IPS-NIHi11 (cell line): ENCODE measurements around the gene PDE10A.
"Not testable (repeated sequence)": the region's sequence is repeated elsewhere in the genome, so short reads cannot be mapped to it uniquely, and the experiment has no call there.

Experiments used
- DNase-seq: peaks from one replicate; pipeline ENCODE4 v3.0.0; 2012; ENCODE audit warnings: mixed read lengths, low spot score

The PDE10A gene

DNA sequence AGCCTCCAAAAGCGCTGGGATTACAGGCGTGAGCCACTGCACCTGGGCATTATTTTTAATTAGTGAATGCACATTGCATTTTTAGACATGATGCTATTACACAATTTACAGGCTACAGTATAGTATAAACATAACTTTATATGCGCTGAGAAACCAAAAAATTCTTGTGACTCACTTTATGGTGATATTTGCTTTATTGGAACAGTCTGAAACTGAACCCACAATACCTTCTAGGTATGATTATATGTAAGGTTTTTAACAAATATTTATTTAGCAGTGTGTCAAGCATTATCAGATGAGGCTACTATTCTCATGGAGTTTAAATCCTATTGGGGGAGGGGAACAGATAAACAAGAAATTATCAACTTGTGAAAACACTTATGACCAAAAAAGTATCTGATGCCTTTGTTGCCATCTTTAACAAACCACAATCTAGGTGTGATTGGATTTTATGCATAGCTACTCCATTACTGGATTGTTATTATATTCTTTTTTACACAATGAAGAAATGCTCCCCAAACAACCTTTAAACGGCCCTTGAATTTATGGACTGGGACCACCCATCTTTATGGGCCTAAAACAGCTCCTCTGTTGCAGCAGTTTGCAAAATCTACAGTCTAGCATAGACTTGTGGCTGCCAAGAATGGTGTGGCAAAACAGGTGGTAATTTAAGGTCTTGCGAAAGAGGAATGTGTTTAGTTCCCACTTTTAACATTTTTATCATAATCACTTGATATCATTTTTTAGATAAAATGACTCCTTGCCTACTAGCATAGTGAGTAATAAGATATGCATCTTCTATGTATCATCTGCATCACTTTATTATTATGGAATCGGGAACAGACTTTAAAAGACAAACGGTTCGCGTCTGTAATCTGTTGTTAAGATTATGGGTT lies 194.5 kb downstream of the PDE10A start:
- no peak for DNase-seq

DNA sequence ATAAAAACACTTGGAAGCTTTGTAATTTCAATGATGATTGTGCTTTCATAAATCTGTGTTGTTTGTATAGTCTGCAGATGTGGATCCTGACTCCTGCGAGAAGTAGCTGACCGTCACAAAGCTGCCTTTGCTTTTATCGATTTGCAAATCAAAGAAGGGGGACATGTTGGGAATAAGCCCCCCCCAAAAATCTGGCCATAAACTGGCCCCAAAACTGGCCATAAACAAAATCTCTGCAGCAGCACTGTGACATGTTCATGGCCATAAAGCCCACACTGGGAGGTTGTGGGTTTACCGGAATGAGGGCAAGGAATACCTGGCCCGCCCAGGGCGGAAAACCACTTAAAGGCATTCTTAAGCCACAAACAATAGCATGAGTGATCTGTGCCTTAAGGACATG lies 199.5 kb downstream of the PDE10A start:
- DNase-seq, result not testable (repeated sequence)

DNA sequence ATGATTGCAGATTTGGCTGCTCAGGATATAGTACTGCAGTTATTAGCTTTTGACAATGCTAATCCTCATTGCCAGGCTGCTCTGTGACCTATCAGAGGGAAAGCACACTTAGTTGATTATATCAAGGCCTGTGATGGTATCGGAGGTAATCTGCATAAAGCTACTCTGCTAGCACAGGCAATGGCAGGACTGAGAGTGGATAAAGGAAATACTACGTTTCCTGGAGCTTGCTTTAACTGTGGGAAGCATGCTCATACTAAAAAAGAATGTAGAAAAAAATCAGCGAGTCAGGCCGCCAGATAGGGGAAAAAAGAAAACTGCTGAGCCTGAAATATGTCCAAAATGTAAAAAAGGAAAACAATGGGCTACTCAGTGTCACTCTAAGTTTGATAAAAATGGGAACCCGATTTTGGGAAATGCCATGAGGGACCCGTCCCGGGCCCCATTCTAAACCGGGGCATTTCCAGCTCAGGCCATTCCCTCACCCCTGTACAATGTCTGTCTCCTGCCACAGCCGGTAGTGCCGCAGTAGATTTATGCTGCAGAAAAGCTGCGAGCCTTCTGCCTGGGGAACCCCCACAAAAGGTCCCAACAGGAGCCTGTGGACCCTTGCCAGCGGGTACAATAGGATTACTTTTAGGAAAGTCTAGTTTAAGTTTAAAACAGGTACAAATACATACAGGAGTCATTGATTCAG lies 203.3 kb downstream of the PDE10A start:
- DNase-seq, result not testable (repeated sequence)

DNA sequence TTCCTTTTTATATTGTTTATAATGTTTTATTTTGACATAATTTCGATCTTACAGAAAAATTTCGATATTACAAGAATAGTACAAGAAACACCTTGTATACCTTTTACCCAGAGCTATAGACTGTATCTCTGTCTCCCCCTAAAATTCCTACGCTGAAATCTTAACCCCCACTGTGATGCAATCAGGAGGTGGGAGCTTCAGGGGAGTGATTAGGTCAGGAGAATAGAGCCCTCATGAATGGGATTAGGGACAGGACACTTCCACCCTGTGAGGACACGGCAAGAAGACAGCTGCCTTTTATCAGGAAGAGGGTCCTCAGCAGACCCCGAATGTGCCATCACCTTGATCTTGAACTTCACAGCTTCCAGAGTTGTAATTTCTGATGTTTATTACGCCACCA lies 204.9 kb downstream of the PDE10A start:
- no peak for DNase-seq

DNA sequence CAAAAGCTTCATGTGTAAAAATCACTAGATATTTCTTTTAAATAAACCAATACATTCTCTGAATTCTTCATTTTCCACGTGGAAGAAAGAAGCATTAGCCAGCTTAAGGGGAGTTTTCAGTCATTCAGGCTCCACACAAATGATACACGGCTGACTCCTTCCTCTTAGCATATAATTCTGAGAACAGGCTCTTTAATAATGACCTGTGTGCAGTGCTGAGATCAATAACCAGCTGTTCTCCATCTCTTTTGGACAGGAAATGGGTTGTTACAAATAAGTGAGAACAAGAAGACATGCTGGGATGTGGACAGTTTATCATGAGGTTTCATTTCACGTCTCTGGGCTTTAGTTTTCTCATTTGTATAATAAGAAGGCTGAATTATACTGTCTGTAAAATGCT lies 206.8 kb downstream of the PDE10A start:
- no peak for DNase-seq

DNA sequence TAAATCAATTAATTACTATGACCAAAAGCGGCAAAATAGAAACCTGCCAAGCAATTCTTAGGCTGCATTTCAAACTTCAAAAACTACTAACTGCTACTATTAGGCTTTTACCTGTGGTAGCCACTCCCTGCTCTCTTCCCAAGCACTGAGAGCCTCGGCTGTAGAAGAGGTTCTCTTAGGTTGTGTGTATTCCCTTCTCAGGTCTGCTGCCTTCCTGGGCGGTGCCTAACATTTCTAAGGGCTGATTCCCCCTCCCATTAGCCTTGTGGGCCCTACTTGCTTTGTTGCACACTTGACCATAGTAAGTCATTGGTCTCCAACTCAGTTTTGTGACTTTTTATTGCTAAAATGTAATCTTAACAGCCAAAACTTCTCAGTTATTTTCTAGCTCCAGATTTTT lies 207.6 kb downstream of the PDE10A start:
- DNase-seq, result no peak

DNA sequence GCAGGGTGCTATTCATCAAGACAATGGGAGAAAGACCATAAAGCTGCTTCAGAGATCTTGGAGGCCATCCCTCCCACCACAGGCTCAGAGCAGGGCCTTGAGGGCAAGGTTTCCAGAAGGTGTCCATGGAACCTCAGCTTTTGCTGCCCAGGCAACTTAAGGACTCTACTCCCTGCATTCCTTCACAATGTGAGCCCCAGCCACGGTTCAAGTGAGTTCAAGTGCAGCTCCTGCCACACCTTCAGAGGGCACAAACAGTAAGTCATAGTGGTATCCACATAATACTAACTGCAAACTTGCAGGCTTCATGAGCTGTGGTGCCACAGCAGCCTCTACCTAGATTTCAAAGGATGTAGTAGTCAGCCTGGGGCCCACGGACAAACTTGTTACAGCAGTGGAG lies 209.6 kb downstream of the PDE10A start:
- no peak for DNase-seq

DNA sequence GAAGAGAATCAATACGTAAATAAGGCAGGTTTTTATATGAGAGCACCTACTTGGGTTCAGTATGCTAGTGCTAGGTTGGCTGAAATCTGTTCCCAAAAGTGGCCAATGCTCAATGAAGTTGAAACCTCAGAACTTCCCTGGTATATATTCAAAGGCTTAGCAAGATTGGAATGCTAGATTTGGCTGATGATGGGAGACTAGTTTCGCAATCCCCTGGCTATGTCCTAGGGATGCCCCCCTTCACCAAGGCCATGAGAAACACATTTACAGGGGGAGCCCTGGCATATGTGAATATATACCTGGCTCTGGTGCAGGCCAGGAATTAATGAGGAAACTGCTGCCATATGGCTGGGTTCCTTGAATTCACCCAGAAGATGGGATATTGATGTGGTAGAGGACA lies 211.2 kb downstream of the PDE10A start:
- no peak for DNase-seq

DNA sequence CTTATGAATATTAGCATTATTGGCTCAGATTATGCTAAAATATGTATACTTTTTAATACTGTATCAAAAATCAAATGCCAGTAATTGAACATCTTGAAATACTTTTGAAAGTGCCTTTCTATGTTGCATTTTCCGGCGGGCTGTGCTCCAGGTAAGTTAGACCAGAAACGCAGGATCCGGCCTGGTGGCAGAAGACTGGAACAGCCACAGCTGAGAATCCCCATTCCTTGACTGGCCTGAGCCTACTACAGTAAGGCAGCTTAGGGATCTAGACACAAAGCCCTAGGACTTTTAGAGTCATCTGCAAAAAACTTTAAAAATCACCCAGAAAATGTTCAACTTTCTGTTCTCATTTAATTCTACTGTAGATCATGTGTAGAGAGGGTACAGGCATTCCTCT lies 214.8 kb downstream of the PDE10A start:
- DNase-seq, result peak; percentile 30

DNA sequence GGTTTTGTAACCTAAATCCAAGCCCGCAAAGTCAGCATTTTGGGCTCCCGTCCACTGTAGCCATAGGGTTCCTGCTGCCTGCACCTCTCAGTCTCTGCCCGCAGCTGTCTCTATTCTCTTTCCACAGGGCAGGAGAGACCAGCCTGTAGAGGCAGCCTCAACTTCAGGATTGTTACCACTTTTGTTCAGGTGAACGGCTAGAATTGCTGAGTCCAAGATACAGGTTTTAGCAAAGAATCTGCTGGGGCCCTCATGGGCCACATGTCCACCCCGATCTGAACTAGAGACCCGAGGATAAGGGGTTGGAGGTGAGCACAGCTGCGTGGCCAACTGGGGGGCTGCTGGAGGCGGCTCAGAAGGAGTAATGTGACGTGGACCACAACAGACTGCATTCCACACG lies 215.9 kb downstream of the PDE10A start:
- DNase-seq, result no peak

DNA sequence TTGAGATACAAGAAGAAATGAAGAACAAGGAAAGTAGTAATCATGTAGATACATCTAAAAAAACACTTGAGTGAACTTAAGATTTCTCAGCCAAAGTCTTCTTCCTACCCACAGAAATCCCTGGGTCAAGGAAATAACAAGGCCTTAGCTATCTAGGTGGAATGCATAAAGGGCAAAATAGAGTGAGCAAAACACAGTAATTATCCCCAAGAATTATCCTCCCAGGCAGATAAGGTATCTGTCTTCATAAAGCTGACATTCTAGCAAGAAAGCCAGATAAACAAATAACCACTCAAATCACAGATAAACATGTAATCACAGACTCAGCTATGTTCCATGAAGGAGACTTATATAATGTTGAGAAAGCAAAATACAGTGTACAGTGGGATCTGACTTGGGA lies 216.7 kb downstream of the PDE10A start:
- no peak for DNase-seq

DNA sequence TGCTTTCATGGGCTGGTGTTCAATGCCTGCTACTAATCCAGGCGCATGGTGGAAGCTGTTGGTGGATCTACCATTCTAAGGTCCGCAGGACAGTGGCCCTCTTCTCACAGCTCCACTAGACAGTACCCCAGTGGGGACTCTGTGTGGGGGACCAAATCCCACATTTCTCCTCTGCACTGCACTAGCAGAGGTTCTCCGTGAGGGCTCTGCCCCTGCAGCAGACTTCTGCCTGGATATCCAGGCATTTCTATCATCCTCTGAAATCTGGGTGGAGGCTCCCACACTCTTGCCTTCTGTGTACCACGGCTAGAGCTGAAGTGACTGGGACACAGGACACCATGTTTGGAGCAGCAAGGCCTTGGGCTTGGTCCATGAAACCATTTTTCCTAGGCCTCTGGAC lies 219.6 kb downstream of the PDE10A start:
- DNase-seq, result no peak

DNA sequence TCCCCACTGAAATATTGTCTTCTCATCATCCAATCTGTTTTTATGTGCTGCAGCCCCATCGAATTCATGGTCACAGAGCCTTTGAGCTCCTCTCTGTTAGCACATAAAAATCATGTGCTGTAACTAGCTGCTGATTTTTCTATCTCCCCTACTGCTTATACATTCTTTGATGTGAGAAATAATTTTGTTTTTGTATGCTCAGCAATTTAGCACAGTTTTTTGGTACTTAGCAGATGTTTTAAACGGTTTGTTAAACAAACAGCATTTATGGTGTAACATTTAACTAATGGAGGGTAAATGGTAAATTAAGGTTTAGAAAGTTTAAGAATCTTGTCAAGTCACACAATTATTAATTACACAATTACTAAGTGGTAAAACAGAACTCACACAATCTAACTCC lies 221.9 kb downstream of the PDE10A start:
- DNase-seq, result no peak

DNA sequence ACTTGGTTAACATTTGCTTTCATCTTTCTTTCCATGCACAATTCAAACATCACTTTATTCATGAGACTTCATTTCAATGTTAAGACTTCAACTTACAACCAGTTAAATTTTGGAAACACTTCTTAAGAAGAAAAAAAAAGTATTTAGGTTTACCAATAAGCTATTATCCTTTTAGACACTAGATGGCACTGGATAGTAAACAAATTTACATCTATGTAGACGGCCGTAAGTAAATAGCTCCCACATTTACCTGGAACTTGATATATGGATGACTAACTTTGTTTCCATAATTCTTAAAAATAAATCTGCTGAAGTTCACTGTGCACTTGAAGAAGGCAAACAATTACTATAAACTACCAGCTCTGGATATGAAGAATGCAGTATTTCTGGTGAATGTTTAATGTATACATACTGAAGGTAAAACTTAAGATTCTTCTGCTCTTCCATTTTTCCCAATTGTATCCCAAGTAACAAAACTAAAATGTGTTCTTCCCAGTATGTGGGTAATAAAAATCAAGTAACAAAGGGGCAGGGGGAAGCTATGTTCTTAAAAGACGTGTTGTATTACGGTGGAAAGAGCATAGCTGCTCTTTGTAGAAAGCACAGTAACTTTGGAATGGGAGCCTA lies 223.0 kb downstream of the PDE10A start:
- no peak for DNase-seq

DNA sequence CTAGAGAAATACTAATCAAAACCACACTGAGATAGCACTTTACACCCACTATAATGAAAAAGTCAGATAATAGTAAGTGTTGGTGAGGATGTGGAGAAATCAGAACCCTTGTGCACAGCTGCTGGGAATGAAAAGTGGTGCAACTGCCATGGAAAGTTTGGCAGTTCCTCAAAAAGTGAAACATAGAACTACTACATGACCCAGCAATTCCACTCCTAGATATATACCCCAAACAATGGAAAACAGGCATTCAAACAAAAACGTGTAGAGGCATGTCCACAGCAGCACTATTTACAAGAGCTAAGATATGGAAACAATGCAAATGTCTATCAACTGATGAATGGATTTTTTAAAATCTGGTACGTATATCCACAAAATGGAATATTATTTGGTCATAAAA lies 236.1 kb downstream of the PDE10A start:
- DNase-seq, result no peak

DNA sequence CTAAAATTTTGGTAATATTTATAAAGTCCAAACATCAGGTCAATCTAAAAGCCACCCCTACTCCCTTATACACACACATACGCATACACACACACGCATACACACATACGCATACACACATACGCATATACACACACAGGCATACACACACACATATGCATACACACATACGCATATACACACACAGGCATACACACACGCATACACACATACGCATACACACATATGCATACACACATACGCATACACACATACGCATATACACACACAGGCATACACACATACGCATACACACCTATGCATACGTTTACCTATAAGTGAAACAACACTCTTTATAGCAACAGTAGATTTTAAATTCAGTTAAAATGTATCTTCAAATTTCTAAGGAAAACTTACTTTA lies 240.8 kb downstream of the PDE10A start:
- DNase-seq, result no peak

DNA sequence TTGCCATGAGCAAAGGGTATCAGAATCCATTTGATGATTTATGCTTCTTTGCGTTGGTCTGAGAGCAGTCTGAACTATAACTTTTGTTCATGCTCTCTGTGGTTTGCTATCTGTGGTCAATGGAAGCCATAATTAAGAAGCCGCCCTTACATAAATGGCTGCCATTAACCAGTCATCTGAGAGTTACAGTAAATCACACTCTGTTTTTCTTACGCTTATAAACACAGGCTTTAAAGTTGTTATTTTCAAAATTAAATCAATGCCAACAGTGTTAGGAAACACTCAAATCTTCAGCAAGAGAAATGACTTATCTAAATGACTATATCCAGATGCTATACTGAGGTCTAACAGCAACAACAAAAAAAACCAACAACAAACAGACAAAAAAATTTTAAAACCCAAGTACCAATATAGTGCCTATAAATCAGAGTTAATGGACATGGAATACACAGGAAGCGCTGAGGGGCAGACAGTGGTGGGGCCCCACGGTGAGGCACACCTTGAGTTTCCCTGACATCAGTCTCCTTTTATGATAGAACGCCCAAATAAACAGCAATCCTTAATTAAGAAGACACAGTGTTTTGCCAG lies 245.7 kb downstream of the PDE10A start:
- DNase-seq, result no peak

DNA sequence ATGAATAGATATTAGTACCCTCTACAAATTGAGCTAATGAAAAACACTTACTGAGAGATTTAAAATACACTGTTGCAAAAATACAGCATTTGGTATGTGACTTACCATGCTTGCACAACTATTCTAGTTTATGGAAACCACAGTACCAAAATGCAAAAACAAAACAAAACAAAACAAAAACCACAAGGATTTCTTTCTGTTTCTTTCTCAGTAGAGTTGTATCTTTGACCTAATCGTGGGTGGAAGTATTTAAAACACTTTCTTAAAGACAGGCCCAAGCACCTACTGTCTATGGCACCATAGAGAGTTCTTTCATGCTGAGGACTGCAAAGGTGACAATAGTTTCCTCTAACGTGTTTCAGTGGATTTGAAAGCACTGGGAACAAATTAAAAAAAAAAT lies 258.3 kb downstream of the PDE10A start:
- DNase-seq, result no peak

DNA sequence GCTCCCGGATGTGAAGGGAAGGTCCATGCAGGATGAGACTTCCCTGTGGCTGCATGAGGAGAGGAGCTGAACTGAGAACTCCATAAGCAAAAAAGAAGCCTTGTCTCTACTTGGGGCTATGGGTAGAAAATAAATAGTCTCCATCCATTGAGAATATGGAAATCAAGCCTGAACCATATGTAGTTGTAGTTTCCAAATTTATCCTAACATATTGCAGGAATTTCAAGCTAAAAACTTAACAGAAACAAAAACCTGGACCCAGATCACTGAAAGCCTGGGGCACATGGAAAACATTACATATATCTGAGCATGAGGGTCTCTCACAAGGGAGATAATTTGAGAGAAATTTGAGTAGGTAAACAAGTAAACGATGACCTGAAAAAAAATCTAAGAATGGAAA lies 258.7 kb downstream of the PDE10A start:
- no peak for DNase-seq

DNA sequence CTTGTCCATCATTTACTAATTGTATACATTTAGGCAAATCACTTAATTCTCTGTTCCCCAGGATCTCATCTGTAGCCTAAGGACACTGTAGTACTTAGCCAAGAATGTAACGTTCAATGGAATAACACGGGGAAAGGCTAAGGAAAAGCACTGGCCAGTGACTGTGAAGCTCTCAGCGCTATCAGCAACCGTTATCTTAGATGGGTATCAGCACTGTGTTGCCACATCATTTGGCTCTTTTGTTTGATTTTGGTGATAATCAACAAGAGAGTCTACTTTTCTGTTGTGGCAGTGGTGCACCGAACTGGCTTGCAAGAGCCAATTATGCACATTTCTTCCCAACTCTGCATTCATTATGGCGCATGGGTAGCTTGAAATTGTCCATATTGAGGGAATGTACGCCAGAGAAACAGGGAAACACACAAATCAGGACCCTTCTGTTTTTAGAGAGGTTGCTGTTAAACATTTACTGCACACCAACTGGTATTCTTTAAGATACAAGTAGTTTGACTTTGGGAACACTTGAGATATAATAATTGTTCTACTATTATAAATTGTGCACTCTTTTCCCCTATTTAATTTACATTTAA lies 259.9 kb downstream of the PDE10A start:
- DNase-seq, result no peak

DNA sequence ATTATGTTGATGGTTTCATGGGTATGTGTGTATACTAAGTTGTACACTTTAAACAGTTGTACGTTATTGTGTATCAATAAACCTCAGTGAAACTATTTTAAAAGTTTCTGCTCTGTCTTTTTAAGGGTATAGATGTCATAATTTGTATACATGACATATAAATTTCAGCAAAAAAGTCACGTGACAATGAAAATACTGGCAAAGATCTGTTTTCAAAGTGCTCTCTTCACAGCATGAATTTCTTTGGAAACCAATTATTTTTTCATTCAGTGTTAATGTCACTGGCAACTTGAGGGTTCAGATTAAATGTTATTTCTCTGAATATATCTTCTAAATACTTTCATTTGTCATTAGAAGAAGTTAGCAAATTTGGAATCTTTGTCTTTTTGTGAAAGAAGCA lies 261.9 kb downstream of the PDE10A start:
- DNase-seq, result no peak

DNA sequence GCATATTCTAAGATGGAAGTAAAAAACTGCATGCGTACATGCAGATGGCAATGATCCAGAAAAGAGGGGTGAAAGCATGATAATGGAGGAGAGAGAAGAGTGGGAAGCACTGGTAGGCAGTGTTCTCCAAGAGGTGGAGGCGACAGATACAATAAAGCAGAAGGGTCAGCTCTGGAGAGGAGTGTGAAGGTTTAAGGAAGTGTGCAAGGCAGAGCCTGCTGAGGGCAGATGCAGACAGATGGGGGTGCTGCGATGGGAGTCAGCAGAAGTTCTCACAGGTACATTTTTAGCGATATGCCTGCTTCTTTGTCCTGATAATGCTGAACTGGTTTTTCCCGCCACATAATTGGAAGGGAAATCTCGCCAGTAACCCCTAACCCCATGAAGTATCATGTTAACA lies 272.6 kb downstream of the PDE10A start:
- no peak for DNase-seq
